HCT116 (cell line): ENCODE results near the gene TMEM154.

Source experiments
- POLR2AphosphoS5 ChIP-seq: IDR thresholded peaks from 2 replicates; pipeline ENCODE4 v1.6.1; 2011; ENCODE audit warnings: mild to moderate bottlenecking, low read depth, low read length, moderate library complexity
- RAD21 ChIP-seq: IDR thresholded peaks from 2 replicates; pipeline ENCODE4 v1.6.1; 2012; ENCODE audit warnings: low read depth, mild to moderate bottlenecking
- TF ChIP-seq, protein P1 (sequence below), 3 experiments: fragments of 200-600 bp in 1 of 3; sonication (generic) in 1 of 3; IDR thresholded peaks in 2 of 3; conservative IDR thresholded peaks in 1 of 3; 2 replicates each; pipeline ENCODE4 v1.5.1; 2012 to 2017; ENCODE audit warnings: low read depth in 2 of 3, low read length in 2 of 3, antibody characterized with exemption in 1 of 3, borderline replicate concordance in 1 of 3, control low read depth in 1 of 3, mild to moderate bottlenecking in 1 of 3, mixed read lengths in 1 of 3, mixed run types in 1 of 3, moderate library complexity in 1 of 3; ENCODE audit not compliant: insufficient read depth in 1 of 3
- TF ChIP-seq, protein P2 (sequence below): IDR thresholded peaks from 2 replicates; pipeline ENCODE4 v1.6.1; 2012; ENCODE audit warnings: low read depth

DNA sequence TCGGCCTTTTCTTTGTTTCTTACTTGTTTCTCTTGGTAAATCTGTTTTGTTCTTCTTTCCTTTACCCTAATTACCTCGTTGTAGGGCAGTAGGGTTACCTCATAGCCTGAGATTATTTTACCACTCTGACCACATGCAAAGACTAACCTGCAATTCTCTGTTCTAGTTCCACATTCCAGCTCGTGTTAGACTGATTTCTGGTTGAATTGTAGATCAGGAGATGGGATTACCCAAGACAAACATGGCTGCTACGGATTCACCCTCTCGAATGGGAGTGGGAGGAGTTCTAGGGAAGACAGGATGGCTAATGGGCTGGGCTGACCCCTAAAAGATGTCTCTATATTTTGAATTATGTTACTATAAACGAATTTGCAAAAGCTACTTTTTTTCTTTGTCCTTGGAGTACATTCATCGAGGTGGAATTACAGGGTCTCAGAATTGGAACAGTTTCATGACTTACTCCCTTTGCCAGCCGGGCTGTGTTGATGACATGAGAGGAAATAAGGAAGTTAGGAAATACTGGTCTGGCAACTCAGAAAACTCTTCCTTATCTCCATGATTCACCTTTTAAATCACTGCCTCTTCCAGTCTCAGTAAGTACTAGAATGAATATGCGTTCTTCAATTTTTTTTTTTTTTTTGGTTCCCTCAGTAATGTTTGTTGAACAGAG, 107.2 kb downstream of the TMEM154 start:
- no peak for TF ChIP-seq POLR2AphosphoS5
- TF ChIP-seq, protein P1, sequence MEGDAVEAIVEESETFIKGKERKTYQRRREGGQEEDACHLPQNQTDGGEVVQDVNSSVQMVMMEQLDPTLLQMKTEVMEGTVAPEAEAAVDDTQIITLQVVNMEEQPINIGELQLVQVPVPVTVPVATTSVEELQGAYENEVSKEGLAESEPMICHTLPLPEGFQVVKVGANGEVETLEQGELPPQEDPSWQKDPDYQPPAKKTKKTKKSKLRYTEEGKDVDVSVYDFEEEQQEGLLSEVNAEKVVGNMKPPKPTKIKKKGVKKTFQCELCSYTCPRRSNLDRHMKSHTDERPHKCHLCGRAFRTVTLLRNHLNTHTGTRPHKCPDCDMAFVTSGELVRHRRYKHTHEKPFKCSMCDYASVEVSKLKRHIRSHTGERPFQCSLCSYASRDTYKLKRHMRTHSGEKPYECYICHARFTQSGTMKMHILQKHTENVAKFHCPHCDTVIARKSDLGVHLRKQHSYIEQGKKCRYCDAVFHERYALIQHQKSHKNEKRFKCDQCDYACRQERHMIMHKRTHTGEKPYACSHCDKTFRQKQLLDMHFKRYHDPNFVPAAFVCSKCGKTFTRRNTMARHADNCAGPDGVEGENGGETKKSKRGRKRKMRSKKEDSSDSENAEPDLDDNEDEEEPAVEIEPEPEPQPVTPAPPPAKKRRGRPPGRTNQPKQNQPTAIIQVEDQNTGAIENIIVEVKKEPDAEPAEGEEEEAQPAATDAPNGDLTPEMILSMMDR (IDR thresholded peaks at IDR 0.05 in 2 of 3, conservative IDR thresholded peaks at IDR 0.05 in 1 of 3; ENCODE audit: borderline replicate concordance in 1 of 3, insufficient read depth in 1 of 3, low read depth in 2 of 3, low read length in 2 of 3) = no peak
- TF ChIP-seq, protein P2, sequence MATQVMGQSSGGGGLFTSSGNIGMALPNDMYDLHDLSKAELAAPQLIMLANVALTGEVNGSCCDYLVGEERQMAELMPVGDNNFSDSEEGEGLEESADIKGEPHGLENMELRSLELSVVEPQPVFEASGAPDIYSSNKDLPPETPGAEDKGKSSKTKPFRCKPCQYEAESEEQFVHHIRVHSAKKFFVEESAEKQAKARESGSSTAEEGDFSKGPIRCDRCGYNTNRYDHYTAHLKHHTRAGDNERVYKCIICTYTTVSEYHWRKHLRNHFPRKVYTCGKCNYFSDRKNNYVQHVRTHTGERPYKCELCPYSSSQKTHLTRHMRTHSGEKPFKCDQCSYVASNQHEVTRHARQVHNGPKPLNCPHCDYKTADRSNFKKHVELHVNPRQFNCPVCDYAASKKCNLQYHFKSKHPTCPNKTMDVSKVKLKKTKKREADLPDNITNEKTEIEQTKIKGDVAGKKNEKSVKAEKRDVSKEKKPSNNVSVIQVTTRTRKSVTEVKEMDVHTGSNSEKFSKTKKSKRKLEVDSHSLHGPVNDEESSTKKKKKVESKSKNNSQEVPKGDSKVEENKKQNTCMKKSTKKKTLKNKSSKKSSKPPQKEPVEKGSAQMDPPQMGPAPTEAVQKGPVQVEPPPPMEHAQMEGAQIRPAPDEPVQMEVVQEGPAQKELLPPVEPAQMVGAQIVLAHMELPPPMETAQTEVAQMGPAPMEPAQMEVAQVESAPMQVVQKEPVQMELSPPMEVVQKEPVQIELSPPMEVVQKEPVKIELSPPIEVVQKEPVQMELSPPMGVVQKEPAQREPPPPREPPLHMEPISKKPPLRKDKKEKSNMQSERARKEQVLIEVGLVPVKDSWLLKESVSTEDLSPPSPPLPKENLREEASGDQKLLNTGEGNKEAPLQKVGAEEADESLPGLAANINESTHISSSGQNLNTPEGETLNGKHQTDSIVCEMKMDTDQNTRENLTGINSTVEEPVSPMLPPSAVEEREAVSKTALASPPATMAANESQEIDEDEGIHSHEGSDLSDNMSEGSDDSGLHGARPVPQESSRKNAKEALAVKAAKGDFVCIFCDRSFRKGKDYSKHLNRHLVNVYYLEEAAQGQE = no peak
- no peak for TF ChIP-seq RAD21
